GM19193 (cell line): ENCODE measurements around the gene GJC1.

Experiments
- POLR2A ChIP-seq: IDR thresholded peaks from 4 replicates; pipeline ENCODE4 v1.6.1; 2011; ENCODE audit not compliant: insufficient read depth, insufficient read length; ENCODE audit errors: extremely low read depth

GJC1 gene

GRCh38 chr17:44829523-44830358 lies at the start of gene GJC1:
GJC1 (minus strand) TSS chr17:44830287; CDS start chr17:44805817, 24,470 bp downstream.
- no peak for TF ChIP-seq POLR2A

DNA sequence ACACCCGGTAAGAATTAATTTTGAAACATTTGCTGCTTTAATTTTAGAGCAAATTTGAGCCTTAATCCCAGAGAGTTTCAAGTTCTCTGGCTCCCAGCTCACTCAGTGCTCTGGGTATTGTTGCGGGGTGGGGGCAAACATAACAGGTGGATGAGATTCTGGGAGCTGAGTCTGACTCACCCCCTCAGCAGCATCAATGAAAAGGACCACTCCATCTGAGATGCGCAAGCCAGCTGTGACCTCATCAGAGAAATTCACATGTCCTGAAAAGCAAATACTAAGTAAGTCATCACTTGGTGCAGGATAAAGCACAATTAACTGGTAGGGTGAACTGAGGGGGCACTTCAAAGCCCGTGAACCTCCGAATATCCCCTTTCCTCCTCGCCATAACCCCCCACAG lies 49.3 kb upstream of the GJC1 start:
- TF ChIP-seq POLR2A = no peak

DNA sequence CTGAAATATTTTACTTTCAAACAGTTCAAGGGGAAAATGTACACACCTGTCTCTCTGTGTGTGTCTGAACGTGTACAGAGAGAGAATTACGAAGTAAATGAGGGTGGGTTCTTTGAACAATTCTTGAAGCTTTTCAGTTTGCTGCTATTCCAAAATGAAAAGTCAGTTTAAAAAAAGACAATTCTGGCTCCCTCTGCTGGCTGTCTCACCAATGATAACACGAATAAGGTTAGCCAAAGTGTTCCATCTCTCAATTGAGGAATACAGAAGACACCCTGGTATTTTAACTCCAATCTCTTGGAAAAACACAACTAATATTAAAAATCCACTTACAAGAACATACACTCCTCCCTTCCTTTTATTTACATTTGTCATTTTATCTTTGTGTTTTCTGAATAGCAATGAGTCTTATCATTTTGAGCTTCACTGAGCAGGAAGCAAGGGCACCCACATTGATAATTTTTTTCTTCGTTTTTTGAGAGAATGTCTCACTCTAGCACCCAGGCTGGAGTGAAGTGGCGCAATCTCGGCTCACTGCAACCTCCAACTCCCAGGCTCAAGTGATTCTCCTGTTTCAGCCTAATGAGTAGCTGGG lies 48.6 kb upstream of the GJC1 start:
- TF ChIP-seq POLR2A = no peak

DNA sequence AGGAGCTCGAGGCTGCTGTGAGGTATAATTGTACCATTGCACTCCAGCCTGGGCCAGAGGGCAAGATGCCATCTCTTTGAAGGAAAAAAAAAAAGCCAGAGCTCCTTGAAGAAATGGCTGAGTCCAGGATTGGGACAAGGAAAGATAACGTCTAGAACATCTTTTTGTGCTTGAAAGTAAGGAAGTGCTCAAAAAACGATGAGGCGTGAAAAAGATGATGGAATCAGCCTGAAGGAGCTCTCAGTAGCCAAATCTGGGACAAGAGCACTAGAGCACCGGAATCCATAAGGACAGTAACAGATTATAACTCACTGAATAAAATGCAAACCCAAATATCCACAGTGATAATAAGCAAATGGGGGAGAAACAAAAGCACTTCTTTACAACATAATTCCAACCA lies 47.0 kb upstream of the GJC1 start:
- no peak for TF ChIP-seq POLR2A

DNA sequence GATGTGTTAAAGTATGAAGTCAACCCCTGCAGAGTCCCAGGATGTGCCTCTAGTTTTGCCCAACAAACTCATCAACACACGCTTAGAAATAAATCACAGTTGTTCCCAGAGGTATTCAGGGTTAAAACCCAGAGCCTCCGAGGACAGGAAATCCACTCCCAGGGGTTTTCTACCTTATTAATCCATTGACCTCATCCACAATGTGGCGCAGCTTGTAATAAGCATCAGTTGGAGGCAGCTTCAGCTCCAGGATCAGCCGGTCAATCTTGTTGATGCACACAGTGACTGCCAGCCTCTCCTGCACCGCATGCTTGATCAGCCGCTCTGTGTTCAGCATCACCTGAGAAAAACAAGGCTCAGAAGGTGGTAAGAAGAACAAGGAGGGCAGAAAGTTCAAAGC lies 45.7 kb upstream of the GJC1 start:
- no peak for TF ChIP-seq POLR2A

- TF ChIP-seq POLR2A = no peak
These were observed 42.2 kb upstream of the GJC1 start for GRCh38 chr17:44872131-44872768.

DNA sequence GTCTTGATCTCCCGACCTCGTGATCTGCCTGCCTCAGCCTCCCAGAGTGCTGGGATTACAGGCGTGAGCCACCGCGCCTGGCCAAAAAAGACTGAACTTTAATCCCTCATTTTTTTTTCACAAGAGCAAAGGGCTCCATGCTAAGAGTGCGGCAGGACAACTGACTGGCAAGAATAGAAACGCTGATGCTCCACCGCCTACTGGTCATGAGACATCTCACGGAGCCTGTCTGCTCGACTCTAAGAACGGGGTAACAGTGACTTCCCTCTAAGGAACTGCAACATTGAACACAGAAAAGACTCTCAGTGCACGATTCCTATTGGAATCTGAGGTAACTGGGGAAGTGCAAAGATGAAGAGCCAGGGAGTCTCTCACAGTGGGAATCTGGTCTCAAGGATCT lies 41.5 kb upstream of the GJC1 start:
- no peak for TF ChIP-seq POLR2A

GRCh38 chr17:44867841-44868240 lies 37.8 kb upstream of the GJC1 start:
- TF ChIP-seq POLR2A = no peak

DNA sequence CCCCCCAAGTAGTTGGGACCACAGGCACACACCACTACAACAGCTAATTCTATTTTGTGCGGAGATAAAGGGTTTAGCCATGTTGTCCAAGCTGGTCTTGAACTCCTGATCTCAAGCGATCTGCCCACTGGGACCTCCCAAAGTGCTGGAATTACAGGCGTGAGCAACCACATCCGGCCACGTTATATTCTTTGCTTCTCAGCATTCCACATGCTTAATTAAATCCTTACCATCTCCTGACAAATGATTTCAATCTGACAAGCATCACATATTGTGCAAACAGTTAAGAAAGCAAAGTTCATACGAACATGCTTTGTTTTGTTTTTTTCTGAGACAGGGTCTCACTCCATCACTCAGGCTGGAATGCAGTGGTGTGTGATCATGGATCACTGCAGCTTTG lies 35.8 kb upstream of the GJC1 start:
- TF ChIP-seq POLR2A = no peak

DNA sequence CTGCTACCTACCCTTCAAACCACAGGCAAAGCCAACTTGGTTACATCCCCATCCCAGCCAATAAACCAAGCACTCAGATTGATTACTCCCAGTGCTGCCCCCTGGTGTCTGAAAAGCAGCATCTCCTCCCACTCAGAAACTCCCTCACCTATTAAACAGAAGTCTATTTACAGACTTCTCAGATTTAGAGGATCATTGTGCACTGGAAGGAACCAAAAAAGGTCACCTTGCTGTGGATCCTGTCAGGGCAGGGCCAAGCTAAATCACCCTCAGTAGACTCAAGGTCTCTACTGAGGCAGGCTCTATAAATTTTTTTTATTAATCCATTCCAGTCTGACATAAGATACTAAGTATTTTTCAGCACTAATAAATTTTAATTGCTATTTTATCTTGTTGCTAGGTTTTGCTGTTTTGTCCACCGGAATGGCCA lies 35.2 kb upstream of the GJC1 start:
- no peak for TF ChIP-seq POLR2A

- no peak for TF ChIP-seq POLR2A
These were observed 34.7 kb upstream of the GJC1 start for GRCh38 chr17:44864831-44865230.

- no peak for TF ChIP-seq POLR2A
These were observed 33.2 kb upstream of the GJC1 start for GRCh38 chr17:44863061-44863918.

DNA sequence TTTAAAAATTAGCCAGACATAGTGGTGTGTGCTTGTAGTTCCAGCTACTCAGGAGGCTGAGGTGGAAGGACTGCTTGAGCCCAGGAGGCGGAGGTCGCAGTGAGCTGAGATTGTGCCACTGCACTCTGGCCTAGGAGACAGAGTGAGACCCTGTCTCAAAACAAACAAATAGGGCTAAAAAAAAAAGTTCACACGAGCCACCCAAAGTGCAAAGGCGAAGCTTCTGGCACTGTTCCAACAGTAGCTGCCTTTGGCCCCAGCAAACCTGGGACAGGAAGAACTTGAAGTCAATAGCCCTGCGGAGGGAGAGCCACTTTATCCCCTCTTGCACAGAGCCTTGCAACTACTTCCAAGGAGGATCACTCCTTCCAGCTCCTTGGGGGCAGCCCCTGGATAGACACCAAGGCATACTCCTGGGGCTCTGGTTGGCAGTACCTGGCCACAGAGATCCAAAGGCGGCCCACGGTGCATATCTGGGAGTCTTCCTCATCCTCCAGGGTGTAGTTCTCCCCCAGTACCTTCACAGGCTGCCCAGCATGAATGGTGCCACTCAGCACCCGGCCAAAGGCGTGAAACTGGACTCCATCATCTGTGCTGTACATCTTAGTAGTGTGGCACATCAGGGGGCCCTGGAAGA lies 32.3 kb upstream of the GJC1 start:
- TF ChIP-seq POLR2A = no peak

- no peak for TF ChIP-seq POLR2A
These were observed 29.6 kb upstream of the GJC1 start for GRCh38 chr17:44859701-44860100.
